Fibroblast of lung (primary cell): ENCODE measurements around the gene PPP1R26. TPM values are rescaled to one million over a fixed set of nuclear protein-coding genes. Genes with fewer than 3 reads are reported as not detected.

Source experiments
- DNase-seq, 2 donors: peaks; one replicate each; pipeline versions ENCODE4 v3.0.0 to v3.0.0-alpha.2; 2010; ENCODE audit warnings: low read depth in 2 of 2
- H2AFZ ChIP-seq: 2 replicates; pipeline ENCODE4 v1.5.1; 2012; ENCODE audit warnings: low read length, control low read depth, inconsistent platforms
- H3K27ac ChIP-seq: 2 replicates; pipeline ENCODE4 v1.5.1; 2011; ENCODE audit warnings: low read length, control low read depth; ENCODE audit not compliant: insufficient read depth
- H3K27me3 ChIP-seq: 2 replicates; pipeline ENCODE4 v1.5.1; 2011; ENCODE audit warnings: mild to moderate bottlenecking, low read length; ENCODE audit not compliant: control insufficient read depth, insufficient read depth
- H3K36me3 ChIP-seq: 2 replicates; pipeline ENCODE4 v1.5.1; 2011; ENCODE audit warnings: low read length; ENCODE audit not compliant: control insufficient read depth, insufficient read depth
- H3K4me1 ChIP-seq: 2 replicates; pipeline ENCODE4 v1.5.1; 2011; ENCODE audit warnings: low read length; ENCODE audit not compliant: control insufficient read depth, insufficient read depth; ENCODE audit errors: extremely low read depth
- H3K4me2 ChIP-seq: 2 replicates; pipeline ENCODE4 v1.5.1; 2011; ENCODE audit warnings: low read length, control low read depth; ENCODE audit not compliant: insufficient read depth; ENCODE audit errors: extremely low read depth
- H3K4me3 ChIP-seq, 4 experiments: fragments of 200-600 bp in 1 of 4; sonication (generic) in 1 of 4; replicated peaks in 1 of 4; 2 replicates each; pipeline ENCODE4 v1.5.1; 2011 to 2016; ENCODE audit warnings: low read length in 4 of 4, low read depth in 3 of 4, mild to moderate bottlenecking in 3 of 4, control low read depth in 2 of 4, inconsistent platforms in 1 of 4, mixed read lengths in 1 of 4; ENCODE audit not compliant: insufficient read depth in 1 of 4; ENCODE audit errors: control extremely low read depth in 1 of 4
- H3K79me2 ChIP-seq: 2 replicates; pipeline ENCODE4 v1.5.1; 2012; ENCODE audit warnings: mild to moderate bottlenecking, low read length, inconsistent platforms; ENCODE audit not compliant: control insufficient read depth, insufficient read depth
- H3K9ac ChIP-seq: 2 replicates; pipeline ENCODE4 v1.5.1; 2011; ENCODE audit warnings: mild to moderate bottlenecking, low read length, control low read depth; ENCODE audit not compliant: insufficient read depth
- H3K9me3 ChIP-seq: 2 replicates; pipeline ENCODE4 v1.5.1; 2012; ENCODE audit warnings: low read depth, low read length; ENCODE audit not compliant: control insufficient read depth, insufficient read depth
- H4K20me1 ChIP-seq: 2 replicates; pipeline ENCODE4 v1.5.1; 2011; ENCODE audit warnings: low read length; ENCODE audit not compliant: control insufficient read depth, insufficient read depth; ENCODE audit errors: extremely low read depth
- CTCF ChIP-seq, 2 donors: IDR thresholded peaks in 1 of 2; conservative IDR thresholded peaks in 1 of 2; 1 replicate in 1 of 2; 2 replicates in 1 of 2; pipeline ENCODE4 v1.5.1; 2011 to 2012; ENCODE audit warnings: low read length in 2 of 2, control low read depth in 1 of 2, inconsistent platforms in 1 of 2, low read depth in 1 of 2, mild to moderate bottlenecking in 1 of 2
- EZH2 ChIP-seq: IDR thresholded peaks from 2 replicates; pipeline ENCODE4 v1.5.1; 2012; ENCODE audit warnings: low read length, control low read depth, mild to moderate bottlenecking; ENCODE audit errors: missing control alignments
- polyA plus RNA-seq, 2 donors: library from polyadenylated mRNA; depleted of rRNA in 1 of 2; stranded (reverse) in 1 of 2; unstranded in 1 of 2; fragments of >200 nt; gene quantifications; 2 replicates each; pipeline ENCODE4 v1.2.1, GENCODE V29; 2011 to 2012; ENCODE audit warnings: missing spikeins in 1 of 2
- total RNA-seq: library from RNA; depleted of rRNA; stranded (reverse); fragments of >200 nt; gene quantifications from 2 replicates; pipeline ENCODE4 v1.2.1, GENCODE V29; 2014

The PPP1R26 gene
- total and polyA plus RNA-seq, 2 donors (not counting 1 experiment from before 2014, with no cell fraction given): 2.9 to 8.9 TPM

GRCh38 chr9:135478829-135479468, 633 bp upstream of the PPP1R26 start:
- Histone ChIP-seq H3K27ac (no peak overlapping the region), H3K4me2 (peak overlapping the region; percentile 35), H3K4me1 (no peaks in the 10 kb centered on the region), H3K27me3 (no peaks in the 10 kb centered on the region), H3K9ac (no peak overlapping the region), H3K79me2 (no peaks in the 10 kb centered on the region), H2AFZ (no peak overlapping the region), H3K36me3 (no peaks in the 10 kb centered on the region), H3K4me3 (peak overlapping the region in 2 of 4 experiments; percentile 17 to 42), H4K20me1 (no peaks in the 10 kb centered on the region), H3K9me3 (no peaks in the 10 kb centered on the region)
- DNase-seq: peak in 1 of 2 donors; percentile 23
- no peak for TF ChIP-seq CTCF (conservative IDR thresholded peaks at IDR 0.05 in 1 of 2, IDR thresholded peaks at IDR 0.05 in 1 of 2; ENCODE audit: low read depth in 1 of 2, low read length in 2 of 2)
- no peak for TF ChIP-seq EZH2

- Histone ChIP-seq H3K27me3 (no peaks in the 10 kb centered on the region), H3K27ac (no peak overlapping the region), H3K4me2 (peak overlapping the region; percentile 81), H3K4me1 (no peaks in the 10 kb centered on the region), H3K36me3 (no peaks in the 10 kb centered on the region), H2AFZ (peak overlapping the region; percentile 71), H3K79me2 (no peaks in the 10 kb centered on the region), H3K4me3 (peak overlapping the region; percentile 54 to 68 (median 66)), H3K9me3 (no peaks in the 10 kb centered on the region), H3K9ac (peak overlapping the region; percentile 44), H4K20me1 (no peaks in the 10 kb centered on the region)
- peak; percentile 21 to 35 for DNase-seq
- TF ChIP-seq EZH2: no peak
- no peak for TF ChIP-seq CTCF (conservative IDR thresholded peaks at IDR 0.05 in 1 of 2, IDR thresholded peaks at IDR 0.05 in 1 of 2; ENCODE audit: low read depth in 1 of 2, low read length in 2 of 2)
Observed at GRCh38 chr9:135480071-135480939, 723 bp downstream of the PPP1R26 start.

- H3K4me2 ChIP-seq: peak overlapping the region; percentile 81
- no peak for TF ChIP-seq CTCF (conservative IDR thresholded peaks at IDR 0.05 in 1 of 2, IDR thresholded peaks at IDR 0.05 in 1 of 2; ENCODE audit: low read depth in 1 of 2, low read length in 2 of 2)
- no peak for TF ChIP-seq EZH2
- H3K36me3 ChIP-seq: no peaks in the 10 kb centered on the region
- no peak overlapping the region for H3K9ac ChIP-seq
- H3K79me2 ChIP-seq: no peaks in the 10 kb centered on the region
- no peaks in the 10 kb centered on the region for H3K27me3 ChIP-seq
- no peaks in the 10 kb centered on the region for H3K9me3 ChIP-seq
- no peaks in the 10 kb centered on the region for H3K4me1 ChIP-seq
- H3K27ac ChIP-seq: no peak overlapping the region
- H3K4me3 ChIP-seq: peak overlapping the region; percentile 54 to 68 (median 66)
- no peaks in the 10 kb centered on the region for H4K20me1 ChIP-seq
- no peak for DNase-seq
- H2AFZ ChIP-seq: peak overlapping the region; percentile 71
Observed at GRCh38 chr9:135480940-135481310, 1.3 kb downstream of the PPP1R26 start.
